Stimulated activated memory B cell treated with anti-CD40 and anti-IgM and Interleukin-4, amounts not matched to agents 10 μg/mL and 1 μg/mL and 100 μg/mL, for 72 hours (primary cell): ENCODE measurements around the gene EHMT1.
A peak's percentile ranks its signal among the peaks of the same experiment; 100 is the strongest.

Source experiments
- ATAC-seq: fragments of 150-1000 bp; cut with Tn5 transposase; 2 replicates; pipeline ENCODE4 v1.10.0; 2021
- H3K27ac Mint-ChIP-seq: one replicate; pipeline ENCODE4 v1.8.0; 2022; ENCODE audit warnings: mild to moderate bottlenecking, mixed read lengths
- H3K27me3 Mint-ChIP-seq: one replicate; pipeline ENCODE4 v1.8.0; 2022; ENCODE audit warnings: mixed read lengths
- H3K36me3 Mint-ChIP-seq: one replicate; pipeline ENCODE4 v1.8.0; 2022; ENCODE audit warnings: mixed read lengths
- H3K4me1 Mint-ChIP-seq: one replicate; pipeline ENCODE4 v1.8.0; 2022; ENCODE audit warnings: mixed read lengths
- H3K4me3 Mint-ChIP-seq: one replicate; pipeline ENCODE4 v1.8.0; 2022; ENCODE audit warnings: mild to moderate bottlenecking, moderate library complexity, mixed read lengths
- H3K9me3 Mint-ChIP-seq: one replicate; pipeline ENCODE4 v1.8.0; 2022; ENCODE audit warnings: mixed read lengths

EHMT1 gene

DNA sequence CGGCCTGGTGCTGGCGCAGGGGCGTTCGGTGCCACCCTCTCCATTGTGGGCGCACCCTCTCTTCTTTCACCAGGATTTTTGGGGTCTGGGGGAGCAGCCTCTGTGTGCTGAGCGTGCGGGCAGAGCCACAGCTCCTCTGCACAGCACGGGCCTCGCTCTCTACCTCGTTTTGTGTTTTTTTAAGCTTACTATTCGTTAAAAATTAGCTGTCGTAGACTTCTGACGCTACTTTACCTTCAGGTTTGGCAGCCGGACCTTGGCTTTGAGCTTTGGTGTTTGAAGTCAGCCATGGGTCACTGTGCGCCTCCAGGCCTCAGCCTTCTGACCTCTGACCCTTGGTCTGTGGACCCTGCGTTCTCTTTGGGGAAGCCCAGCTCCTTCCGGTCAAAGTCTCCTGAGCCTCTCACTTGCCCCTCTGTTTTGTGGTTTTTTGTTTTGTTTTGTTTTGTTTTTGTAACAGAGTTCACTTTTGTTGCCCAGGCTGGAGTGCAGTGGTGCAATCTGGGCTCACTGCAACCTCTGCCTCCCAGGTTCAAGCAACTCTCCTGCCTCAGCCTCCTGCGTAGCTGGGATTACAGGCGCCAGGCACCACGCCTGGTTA is 170.6 kb downstream of the EHMT1 start:
- ATAC-seq: no peak
- peaks cover 33% of the 10 kb centered on the region for H3K4me1 Mint-ChIP-seq
- peak overlapping the region; percentile 67 for H3K27ac Mint-ChIP-seq
- no peaks in the 10 kb centered on the region for H3K27me3 Mint-ChIP-seq
- peaks cover 3% of the 10 kb centered on the region for H3K9me3 Mint-ChIP-seq
- H3K4me3 Mint-ChIP-seq: no peak overlapping the region
- peaks cover 92% of the 10 kb centered on the region for H3K36me3 Mint-ChIP-seq

DNA sequence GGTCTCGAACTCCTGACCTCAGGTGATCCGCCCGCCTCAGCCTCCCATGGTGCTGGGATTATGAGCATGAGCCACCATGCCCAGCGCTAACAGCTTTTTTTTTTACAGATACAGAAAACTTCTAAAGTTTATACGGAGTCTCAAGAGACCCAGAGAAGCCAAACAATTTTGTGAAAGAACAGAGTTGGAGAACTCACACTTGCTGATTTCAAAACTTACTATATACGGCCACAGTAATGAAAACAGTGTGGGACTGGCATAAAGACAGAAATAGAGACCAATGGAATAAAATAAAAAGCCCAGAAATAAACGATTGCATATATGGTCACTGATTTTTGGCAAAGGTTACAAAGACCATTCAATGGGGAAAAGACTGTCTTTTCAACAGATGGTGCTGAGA is 173.1 kb downstream of the EHMT1 start:
- Mint-ChIP-seq H3K4me3 (no peak overlapping the region), H3K9me3 (peaks cover 3% of the 10 kb centered on the region), H3K27ac (no peak overlapping the region), H3K4me1 (peaks cover 24% of the 10 kb centered on the region), H3K36me3 (peaks cover 94% of the 10 kb centered on the region), H3K27me3 (no peaks in the 10 kb centered on the region)
- ATAC-seq: no peak

DNA sequence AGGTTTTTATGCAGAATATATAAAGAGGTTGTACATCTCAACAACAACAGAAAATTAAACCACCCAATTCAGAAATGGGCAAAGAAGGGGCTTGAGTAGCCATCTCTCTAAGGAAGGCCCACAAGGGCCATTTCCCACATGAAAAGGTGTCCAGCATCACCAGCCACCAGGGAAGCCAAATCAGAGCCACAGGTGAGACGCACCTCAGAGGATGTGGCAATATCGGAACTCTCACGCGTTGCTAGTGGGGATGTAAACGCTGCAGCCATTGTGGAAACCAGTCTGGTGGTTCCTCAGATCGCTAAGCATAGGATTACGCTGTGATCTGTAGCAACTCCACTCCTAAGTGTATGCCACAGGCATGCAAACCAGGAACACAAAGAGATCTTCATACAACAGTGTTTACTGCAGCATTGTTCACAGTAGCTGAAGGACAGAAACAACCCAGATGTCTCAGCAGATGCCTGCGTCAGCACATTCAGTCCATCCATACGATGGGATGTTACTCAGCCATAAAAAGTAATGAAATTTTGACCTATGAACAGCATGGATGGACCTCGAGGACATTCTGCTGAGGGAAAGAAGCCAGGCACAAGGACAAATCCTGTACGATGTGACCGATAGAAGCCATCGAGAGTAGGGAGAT is 174.5 kb downstream of the EHMT1 start:
- no peak overlapping the region for H3K4me3 Mint-ChIP-seq
- H3K27me3 Mint-ChIP-seq: no peaks in the 10 kb centered on the region
- ATAC-seq: no peak
- no peak overlapping the region for H3K27ac Mint-ChIP-seq
- peaks cover 94% of the 10 kb centered on the region for H3K36me3 Mint-ChIP-seq
- H3K9me3 Mint-ChIP-seq: peaks cover 1% of the 10 kb centered on the region
- peaks cover 12% of the 10 kb centered on the region for H3K4me1 Mint-ChIP-seq

DNA sequence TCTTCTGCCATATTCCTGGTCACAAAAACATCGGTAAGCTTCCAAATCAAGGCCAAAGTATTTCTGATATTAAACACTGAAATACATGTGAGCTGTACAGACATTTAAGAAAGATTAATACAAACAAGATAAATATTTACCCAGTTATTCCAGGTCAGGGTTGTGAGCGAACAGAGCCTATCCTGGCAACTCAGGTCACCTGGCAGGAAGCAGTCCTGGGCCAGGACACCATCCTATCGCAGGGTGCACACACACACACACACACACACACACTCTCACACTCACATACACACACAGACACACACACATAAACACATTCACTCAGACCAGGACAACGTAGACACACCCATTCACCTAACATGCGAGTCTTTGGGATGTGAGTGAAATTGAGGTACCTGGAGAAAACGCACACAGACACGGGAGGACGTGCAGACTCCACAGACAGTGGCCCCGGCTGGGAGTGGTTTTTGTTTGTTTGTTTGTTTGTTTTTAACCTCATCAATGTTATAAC is 176.4 kb downstream of the EHMT1 start:
- no peaks in the 10 kb centered on the region for H3K9me3 Mint-ChIP-seq
- H3K4me3 Mint-ChIP-seq: no peak overlapping the region
- H3K27me3 Mint-ChIP-seq: no peaks in the 10 kb centered on the region
- peaks cover 13% of the 10 kb centered on the region for H3K4me1 Mint-ChIP-seq
- H3K36me3 Mint-ChIP-seq: peaks cover 97% of the 10 kb centered on the region
- no peak for ATAC-seq
- no peak overlapping the region for H3K27ac Mint-ChIP-seq

DNA sequence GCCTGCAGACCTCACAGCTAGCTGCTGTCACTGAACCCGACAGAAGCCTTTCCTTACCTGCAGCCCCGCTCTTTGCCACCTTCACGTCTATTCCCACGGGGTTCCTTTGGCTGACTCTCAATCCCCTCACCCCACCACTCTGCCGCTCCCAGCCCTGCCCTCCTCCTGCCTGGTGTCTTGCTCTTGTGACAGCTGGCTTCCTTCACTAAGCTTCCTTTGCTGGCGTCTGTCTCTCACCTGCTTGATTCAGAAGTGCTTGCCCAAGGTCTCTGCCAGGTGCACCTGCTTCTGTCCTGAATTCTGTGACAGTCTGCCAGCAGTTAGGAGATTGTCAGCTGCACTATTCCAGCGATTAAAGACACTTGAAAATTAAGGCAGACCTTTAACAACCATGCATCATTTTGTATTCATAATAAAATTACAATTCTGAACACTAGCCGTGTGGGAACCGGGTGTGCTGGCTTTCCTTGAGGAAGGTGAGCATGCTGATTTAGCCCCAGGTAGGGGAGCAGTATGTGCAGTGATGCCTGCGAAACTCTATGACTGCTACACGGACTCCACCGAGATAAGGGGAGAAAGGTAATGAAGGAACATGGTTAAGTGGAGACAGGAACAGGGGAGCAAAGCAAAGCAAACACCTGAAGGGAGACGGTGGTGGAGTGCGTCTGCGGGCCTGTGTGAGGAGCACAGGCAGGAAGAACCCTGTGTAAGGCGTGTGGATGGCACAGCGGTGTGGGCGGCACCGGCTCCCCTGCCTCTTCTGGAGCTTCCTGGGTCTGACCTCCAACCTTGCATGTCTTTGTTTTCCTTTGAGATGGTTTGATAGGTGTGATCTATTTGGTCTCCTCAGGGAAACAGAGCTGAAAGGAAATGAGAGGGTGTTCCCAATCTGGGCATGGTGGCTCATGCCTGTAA is 178.7 kb downstream of the EHMT1 start:
- Mint-ChIP-seq H3K27me3 (no peaks in the 10 kb centered on the region), H3K4me1 (peaks cover 13% of the 10 kb centered on the region), H3K4me3 (no peak overlapping the region), H3K36me3 (peaks cover 97% of the 10 kb centered on the region), H3K27ac (no peak overlapping the region), H3K9me3 (no peaks in the 10 kb centered on the region)
- no peak for ATAC-seq

DNA sequence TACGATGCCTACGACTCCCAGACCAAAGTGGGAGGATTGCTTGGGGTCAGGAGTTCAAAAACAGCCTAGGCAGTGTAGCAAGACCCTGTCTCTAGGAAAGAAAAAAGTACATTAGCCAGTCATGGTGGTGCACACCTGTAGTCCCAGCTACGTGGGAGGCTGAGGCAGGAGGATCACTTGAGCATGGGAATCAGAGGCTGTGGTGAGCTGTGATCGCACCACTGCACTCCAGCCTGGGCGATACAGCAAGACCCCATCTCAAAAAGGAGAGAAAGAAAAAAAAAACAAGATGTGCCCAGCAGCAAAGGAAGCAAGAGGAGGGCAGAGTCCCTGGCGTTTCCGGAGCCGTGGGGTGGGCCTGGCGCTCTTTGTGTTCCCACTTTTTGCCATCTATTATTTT is 179.3 kb downstream of the EHMT1 start:
- Mint-ChIP-seq H3K4me1 (peaks cover 13% of the 10 kb centered on the region), H3K36me3 (peaks cover 97% of the 10 kb centered on the region), H3K27me3 (no peaks in the 10 kb centered on the region), H3K4me3 (no peak overlapping the region), H3K9me3 (no peaks in the 10 kb centered on the region), H3K27ac (no peak overlapping the region)
- ATAC-seq: no peak

DNA sequence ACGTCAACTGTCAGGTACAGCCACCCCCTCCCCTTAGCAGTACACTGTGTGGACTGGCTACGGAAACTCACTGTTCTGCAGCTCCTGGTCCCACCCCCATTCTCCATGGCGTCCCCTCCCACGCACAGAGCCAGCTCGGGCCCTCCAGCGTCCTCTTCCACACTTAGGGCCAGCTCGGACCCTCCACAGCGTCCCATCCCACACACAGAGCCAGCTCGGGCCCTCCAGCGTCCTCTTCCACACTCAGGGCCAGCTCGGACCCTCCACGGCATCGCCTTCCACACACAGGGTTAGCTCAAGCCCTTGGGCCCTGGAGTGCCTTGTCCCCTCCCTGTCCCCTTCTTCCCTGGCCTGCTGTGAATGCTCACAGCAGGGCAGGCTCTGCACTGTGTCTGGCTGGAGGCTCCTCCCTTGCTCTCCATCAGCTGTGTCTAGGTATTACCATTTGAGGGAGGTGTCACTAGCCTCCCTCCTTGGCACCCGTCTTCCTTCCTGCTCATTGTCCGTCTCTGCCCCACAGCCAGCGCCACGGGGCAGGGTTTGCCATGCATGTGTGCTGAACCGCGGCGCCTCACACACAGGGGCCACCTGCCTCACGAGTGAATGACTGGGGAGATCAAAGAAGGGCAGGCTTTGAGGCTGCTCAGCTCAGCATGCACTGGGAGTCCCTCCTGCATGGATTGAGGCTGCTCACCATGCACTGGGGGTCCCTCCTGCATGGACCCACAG is 180.3 kb downstream of the EHMT1 start:
- Mint-ChIP-seq H3K9me3 (no peaks in the 10 kb centered on the region), H3K36me3 (peaks cover 97% of the 10 kb centered on the region), H3K4me3 (no peak overlapping the region), H3K27me3 (no peaks in the 10 kb centered on the region), H3K27ac (peak overlapping the region; percentile 25), H3K4me1 (peaks cover 13% of the 10 kb centered on the region)
- no peak for ATAC-seq

DNA sequence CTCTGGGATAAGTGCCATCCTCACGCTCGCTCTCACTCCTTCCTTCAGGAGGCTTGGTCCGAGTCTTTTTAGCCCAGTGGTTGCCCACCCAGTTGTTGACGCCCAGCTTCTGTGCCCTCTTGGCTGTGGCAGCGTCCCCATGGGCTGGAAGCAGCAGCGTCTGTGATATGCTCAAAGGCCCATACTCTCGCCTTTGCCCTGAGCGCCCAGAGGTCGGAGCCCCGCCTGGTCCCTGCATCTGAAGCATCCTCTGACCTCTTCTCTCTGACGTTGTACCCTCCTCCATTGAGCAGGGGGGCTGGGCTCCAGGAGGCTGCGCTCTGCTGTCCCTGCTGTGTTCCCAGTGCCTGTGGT is 180.8 kb downstream of the EHMT1 start:
- no peak for ATAC-seq
- no peaks in the 10 kb centered on the region for H3K27me3 Mint-ChIP-seq
- peaks cover 13% of the 10 kb centered on the region for H3K4me1 Mint-ChIP-seq
- H3K27ac Mint-ChIP-seq: peak overlapping the region; percentile 33
- no peaks in the 10 kb centered on the region for H3K9me3 Mint-ChIP-seq
- H3K36me3 Mint-ChIP-seq: peaks cover 98% of the 10 kb centered on the region
- H3K4me3 Mint-ChIP-seq: no peak overlapping the region

DNA sequence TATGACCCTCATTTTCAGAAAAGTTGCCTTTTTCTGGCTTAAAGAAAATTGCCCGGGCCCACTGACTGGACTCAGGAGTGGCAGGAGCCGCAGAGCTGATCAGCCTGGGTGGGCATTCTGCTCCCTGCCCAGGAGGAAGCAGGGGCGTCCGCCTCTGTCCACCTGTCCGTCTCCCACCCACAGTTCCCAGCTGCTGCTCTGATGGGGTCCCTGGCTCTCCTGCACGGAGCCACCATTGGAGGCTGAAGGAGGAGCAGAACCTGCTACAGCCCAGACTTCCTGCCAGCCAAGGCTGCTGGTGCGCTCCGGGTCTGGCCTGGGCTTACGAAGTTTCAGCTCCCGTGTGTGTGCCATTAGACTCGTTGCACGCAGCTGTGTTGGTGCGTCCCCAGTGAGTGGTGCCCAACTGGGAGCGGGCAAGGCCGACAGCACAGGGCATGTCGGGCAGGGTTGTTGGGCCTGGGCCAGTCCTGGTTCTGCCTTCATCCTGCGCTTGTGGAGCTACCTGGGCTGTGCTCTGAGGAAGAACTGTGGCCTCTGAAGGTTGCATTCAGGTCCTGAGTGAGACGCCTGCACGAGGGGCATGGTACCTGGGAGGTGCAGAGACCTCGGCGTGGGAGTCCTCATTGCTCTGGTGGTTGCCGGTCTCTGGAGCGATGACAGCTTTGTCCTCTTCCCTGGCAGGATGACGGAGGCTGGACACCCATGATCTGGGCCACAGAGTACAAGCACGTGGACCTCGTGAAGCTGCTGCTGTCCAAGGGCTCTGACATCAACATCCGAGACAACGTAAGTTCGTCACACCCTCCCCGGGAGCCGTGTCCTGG is 181.6 kb downstream of the EHMT1 start:
- Mint-ChIP-seq H3K4me1 (peaks cover 13% of the 10 kb centered on the region), H3K9me3 (no peaks in the 10 kb centered on the region), H3K4me3 (no peak overlapping the region), H3K27me3 (no peaks in the 10 kb centered on the region), H3K27ac (peak overlapping the region; percentile 33), H3K36me3 (peaks cover 98% of the 10 kb centered on the region)
- no peak for ATAC-seq

DNA sequence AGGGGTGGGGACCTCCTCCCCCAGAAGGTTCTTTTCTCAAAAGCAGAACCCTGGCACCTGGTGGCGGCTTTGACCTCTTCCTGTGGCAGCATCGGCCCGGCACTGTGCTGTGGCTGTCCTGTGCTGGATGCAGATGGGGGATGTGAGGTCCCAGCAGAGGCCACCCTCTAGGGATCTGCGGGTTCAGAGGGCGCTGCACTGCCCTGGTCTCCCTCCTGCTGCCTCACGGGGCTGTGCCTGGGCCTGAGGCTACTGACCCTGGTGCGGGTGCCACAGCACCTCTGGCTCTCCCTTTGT is 182.2 kb downstream of the EHMT1 start:
- H3K36me3 Mint-ChIP-seq: peaks cover 96% of the 10 kb centered on the region

DNA sequence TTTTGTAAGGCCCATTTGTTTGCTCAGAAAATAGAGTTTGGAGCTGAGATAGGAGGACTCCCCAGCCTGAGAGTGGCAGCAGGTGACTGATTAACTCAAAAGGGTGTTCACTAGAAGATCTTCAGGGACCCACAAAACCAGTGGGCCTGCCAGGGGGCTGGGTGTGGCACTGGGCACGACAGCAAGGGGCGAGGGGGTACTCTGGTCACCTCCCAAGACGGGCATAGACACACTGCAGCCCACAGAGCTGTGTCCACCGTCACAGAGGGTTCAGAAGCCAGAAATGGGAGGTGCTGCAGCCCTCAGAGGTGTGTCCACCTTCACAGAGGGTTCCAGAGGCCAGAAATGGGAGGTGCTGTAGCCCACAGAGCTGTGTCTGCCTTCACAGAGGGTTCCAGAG is 183.2 kb downstream of the EHMT1 start:
- H3K9me3 Mint-ChIP-seq: no peaks in the 10 kb centered on the region
- ATAC-seq: no peak
- no peaks in the 10 kb centered on the region for H3K27me3 Mint-ChIP-seq
- peaks cover 21% of the 10 kb centered on the region for H3K4me1 Mint-ChIP-seq
- H3K27ac Mint-ChIP-seq: peak overlapping the region; percentile 33
- peaks cover 95% of the 10 kb centered on the region for H3K36me3 Mint-ChIP-seq
- H3K4me3 Mint-ChIP-seq: no peak overlapping the region

More for the DNA sequence above, 182.2 kb downstream of the EHMT1 start:
- ATAC-seq: peak; percentile 88
- peak overlapping the region; percentile 33 for H3K27ac Mint-ChIP-seq
- no peaks in the 10 kb centered on the region for H3K9me3 Mint-ChIP-seq
- no peak overlapping the region for H3K4me3 Mint-ChIP-seq
- peaks cover 13% of the 10 kb centered on the region for H3K4me1 Mint-ChIP-seq
- no peaks in the 10 kb centered on the region for H3K27me3 Mint-ChIP-seq

DNA sequence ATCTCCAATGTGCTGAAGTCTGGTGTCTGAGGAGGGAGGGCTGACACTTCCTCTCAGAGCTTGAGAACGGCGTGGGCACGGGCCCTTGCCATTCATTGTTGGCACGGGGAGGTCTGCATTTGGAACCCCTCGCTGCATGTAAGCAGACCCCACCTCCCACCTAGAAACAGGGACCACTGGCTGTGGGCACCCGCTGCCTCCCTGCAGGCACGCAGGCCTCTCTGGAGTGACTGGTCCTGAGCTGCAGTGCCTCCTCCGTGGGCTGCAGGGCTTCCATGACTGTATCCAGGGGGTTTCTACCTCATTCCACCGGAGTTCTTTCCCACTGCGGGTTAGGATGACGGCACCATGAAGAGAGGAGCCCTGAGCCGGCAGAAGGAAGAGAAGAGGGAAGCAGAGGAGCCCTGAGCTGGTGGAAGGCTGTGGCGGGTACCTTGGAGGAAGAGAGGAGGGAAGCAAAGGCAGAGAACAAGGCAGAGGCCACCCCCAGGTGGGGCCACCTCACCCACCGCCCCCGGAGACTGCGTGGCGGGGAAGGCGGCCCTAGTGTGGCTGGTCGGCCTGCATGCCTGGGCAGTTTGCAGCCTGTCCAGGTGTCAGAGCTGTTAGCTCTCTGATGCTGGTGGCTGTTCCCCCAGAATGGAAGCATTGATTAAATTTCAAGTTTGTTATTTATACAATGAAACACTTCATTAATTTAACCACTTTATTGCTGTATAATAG is 183.9 kb downstream of the EHMT1 start:
- no peak for ATAC-seq
- peak overlapping the region; percentile 33 for H3K27ac Mint-ChIP-seq
- H3K27me3 Mint-ChIP-seq: no peaks in the 10 kb centered on the region
- no peak overlapping the region for H3K4me3 Mint-ChIP-seq
- no peaks in the 10 kb centered on the region for H3K9me3 Mint-ChIP-seq
- H3K36me3 Mint-ChIP-seq: peaks cover 92% of the 10 kb centered on the region
- peaks cover 26% of the 10 kb centered on the region for H3K4me1 Mint-ChIP-seq

DNA sequence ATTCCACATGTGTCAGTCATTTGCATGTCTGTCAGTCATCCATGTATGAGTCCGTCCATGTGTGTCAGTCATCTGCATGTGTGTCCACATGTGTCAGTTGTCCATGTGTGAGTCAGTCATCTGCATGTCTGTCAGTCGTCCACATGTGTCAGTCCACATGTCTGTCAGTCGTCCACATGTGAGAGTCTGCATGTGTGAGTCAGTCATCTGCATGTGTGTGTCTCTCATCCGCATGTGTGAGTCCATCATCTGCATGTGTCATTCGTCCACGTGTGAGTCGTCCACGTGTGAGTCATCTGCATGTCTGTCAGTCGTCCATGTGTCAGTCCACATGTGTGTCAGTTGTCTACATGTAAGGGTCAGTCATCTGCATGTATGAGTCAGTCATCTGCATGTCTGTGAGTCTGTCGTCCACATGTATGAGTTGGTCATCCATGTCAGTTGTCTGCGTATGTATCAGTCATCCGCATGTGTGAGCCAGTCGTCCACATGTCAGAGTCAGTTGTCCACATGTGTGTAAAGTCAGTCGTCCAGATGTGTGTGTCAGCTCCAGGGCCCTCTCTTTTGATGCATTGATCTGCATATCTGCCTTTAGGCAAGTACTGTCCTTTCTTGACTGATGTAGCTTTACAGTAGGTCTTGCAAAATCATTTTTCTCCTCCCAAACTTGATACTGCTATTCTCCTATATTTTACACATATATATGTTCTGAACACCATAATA is 186.3 kb downstream of the EHMT1 start:
- no peaks in the 10 kb centered on the region for H3K9me3 Mint-ChIP-seq
- H3K36me3 Mint-ChIP-seq: peaks cover 70% of the 10 kb centered on the region
- H3K4me3 Mint-ChIP-seq: no peak overlapping the region
- H3K27me3 Mint-ChIP-seq: no peaks in the 10 kb centered on the region
- peaks cover 29% of the 10 kb centered on the region for H3K4me1 Mint-ChIP-seq
- no peak overlapping the region for H3K27ac Mint-ChIP-seq
- ATAC-seq: no peak
